OCI-LY3 (cell line): ENCODE data around the gene COL16A1.

Experiments
- H2AFZ ChIP-seq: fragments of 200-600, 300-600 bp; shearing (Covaris generic); 2 replicates; pipeline ENCODE4 v1.6.0; 2014; ENCODE audit warnings: antibody characterized with exemption, low read depth, low read length
- H3K27ac ChIP-seq: fragments of 200-600, 300-600 bp; sonication (generic); 2 replicates; pipeline ENCODE4 v1.5.1; 2014; ENCODE audit warnings: mild to moderate bottlenecking, low read length, moderate library complexity, mixed read lengths
- H3K27me3 ChIP-seq: fragments of 200-600, 300-600 bp; sonication (generic); 2 replicates; pipeline ENCODE4 v1.6.1; 2014; ENCODE audit warnings: low read depth, low read length, mixed read lengths
- H3K36me3 ChIP-seq: fragments of 200-600, 300-600 bp; sonication (generic); replicated peaks from 2 replicates; pipeline ENCODE3; 2014; ENCODE audit warnings: low read depth, low read length, mixed read lengths
- H3K4me1 ChIP-seq: fragments of 300-600, 200-600 bp; sonication (generic); 2 replicates; pipeline ENCODE4 v1.6.1; 2014; ENCODE audit warnings: low read length, mixed read lengths
- H3K4me2 ChIP-seq: fragments of 200-600, 300-600 bp; sonication (generic); 2 replicates; pipeline ENCODE4 v1.6.1; 2014; ENCODE audit warnings: low read length, mixed read lengths
- H3K4me3 ChIP-seq: fragments of 300-600, 200-600 bp; sonication (generic); 2 replicates; pipeline ENCODE4 v1.5.1; 2014; ENCODE audit warnings: antibody characterized with exemption, mild to moderate bottlenecking, low read length, moderate library complexity
- H3K79me2 ChIP-seq: fragments of 300-600, 200-600 bp; shearing (Covaris generic); 2 replicates; pipeline ENCODE4 v1.6.1; 2014; ENCODE audit warnings: mild to moderate bottlenecking, low read length, mixed read lengths
- H3K9ac ChIP-seq: fragments of 300-600, 200-600 bp; shearing (Covaris generic); 2 replicates; pipeline ENCODE4 v1.6.0; 2014; ENCODE audit warnings: mild to moderate bottlenecking, low read length, moderate library complexity
- H3K9me3 ChIP-seq: fragments of 200-600, 300-600 bp; shearing (Covaris generic); 2 replicates; pipeline ENCODE4 v1.6.1; 2014; ENCODE audit warnings: low read length, mixed read lengths; ENCODE audit not compliant: insufficient read depth
- H4K20me1 ChIP-seq: fragments of 200-600, 300-600 bp; sonication (generic); 2 replicates; pipeline ENCODE4 v1.6.1; 2016; ENCODE audit warnings: low read length, mixed read lengths; ENCODE audit not compliant: insufficient read depth
- CTCF ChIP-seq: fragments of 200-600, 300-600 bp; sonication (generic); IDR thresholded peaks from 2 replicates; pipeline ENCODE4 v1.5.1; 2014; ENCODE audit warnings: antibody characterized with exemption, low read length, low read depth
- EZH2phosphoT487 ChIP-seq: fragments of 200-600 bp; shearing (Covaris generic); IDR thresholded peaks from 2 replicates; pipeline ENCODE4 v1.6.1; 2018; ENCODE audit warnings: antibody characterized with exemption, mixed run types, low read depth

COL16A1 gene

GRCh38 chr1:31742462-31743212, 38.8 kb upstream of the COL16A1 start:
- H3K79me2 ChIP-seq, result no peaks in the 10 kb centered on the region
- no peaks in the 10 kb centered on the region for H4K20me1 ChIP-seq
- H3K27me3 ChIP-seq, result no peaks in the 10 kb centered on the region
- H3K4me2 ChIP-seq, result no peak overlapping the region
- peaks cover 19% of the 10 kb centered on the region for H3K4me1 ChIP-seq
- no peaks in the 10 kb centered on the region for H3K9me3 ChIP-seq
- H3K36me3 ChIP-seq, result no peaks in the 10 kb centered on the region
- H2AFZ ChIP-seq, result no peak overlapping the region
- H3K4me3 ChIP-seq, result no peak overlapping the region
- H3K9ac ChIP-seq, result no peak overlapping the region
- TF ChIP-seq EZH2phosphoT487 (no peak), CTCF (no peak)
- no peak overlapping the region for H3K27ac ChIP-seq

DNA sequence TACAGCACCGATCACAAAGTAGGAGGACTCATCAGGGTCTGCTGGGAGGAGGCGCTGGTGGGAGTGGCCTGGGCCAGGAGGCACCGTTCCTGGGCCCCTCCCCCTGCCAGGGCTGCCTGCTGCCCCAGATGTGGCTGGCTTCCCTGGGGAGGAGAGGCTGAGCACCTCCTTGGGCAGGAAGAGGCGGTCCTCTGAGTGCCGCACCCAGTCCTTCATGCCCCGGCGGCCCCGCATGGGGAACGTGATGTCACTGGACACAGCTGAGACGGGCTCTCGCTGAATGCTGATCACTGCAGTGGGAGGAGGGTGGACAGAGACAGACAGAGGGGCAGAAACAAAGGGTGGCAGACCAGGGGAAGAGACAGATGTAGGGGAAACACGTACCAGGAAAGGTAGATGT, 35.5 kb upstream of the COL16A1 start:
- Histone ChIP-seq H3K79me2 (no peaks in the 10 kb centered on the region), H3K4me1 (peaks cover 3% of the 10 kb centered on the region), H3K27me3 (no peaks in the 10 kb centered on the region), H4K20me1 (no peaks in the 10 kb centered on the region), H3K4me3 (no peak overlapping the region), H3K27ac (no peak overlapping the region), H3K36me3 (no peaks in the 10 kb centered on the region), H2AFZ (no peak overlapping the region), H3K9ac (no peak overlapping the region), H3K4me2 (no peak overlapping the region), H3K9me3 (no peaks in the 10 kb centered on the region)
- TF ChIP-seq CTCF (no peak), EZH2phosphoT487 (no peak)

DNA sequence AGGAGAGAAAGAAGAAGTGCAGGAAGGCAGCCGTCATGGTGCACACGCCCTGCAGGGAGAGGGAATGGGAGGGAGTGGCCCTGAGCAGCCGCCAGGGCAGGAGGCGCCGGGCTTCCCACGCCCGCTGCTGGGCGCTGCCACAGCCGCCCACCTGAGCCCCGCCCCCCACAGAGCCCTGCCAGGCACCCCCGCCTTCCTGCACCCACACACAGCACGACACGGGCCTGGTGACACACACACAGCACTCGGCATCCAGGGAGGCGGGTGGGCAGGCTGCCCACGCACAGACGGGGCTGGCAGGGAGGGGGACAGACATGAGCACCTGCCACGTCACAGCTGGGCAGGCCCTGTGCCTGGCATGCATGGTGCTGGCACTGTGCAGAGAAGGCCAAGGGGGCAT, 32.9 kb upstream of the COL16A1 start:
- H4K20me1 ChIP-seq, result no peaks in the 10 kb centered on the region
- no peak overlapping the region for H3K4me3 ChIP-seq
- H3K9me3 ChIP-seq, result no peaks in the 10 kb centered on the region
- no peaks in the 10 kb centered on the region for H3K79me2 ChIP-seq
- H3K4me1 ChIP-seq, result no peaks in the 10 kb centered on the region
- no peak overlapping the region for H2AFZ ChIP-seq
- H3K9ac ChIP-seq, result no peak overlapping the region
- no peak overlapping the region for H3K4me2 ChIP-seq
- TF ChIP-seq EZH2phosphoT487 (no peak), CTCF (no peak)
- H3K27ac ChIP-seq, result no peak overlapping the region
- no peaks in the 10 kb centered on the region for H3K36me3 ChIP-seq
- no peaks in the 10 kb centered on the region for H3K27me3 ChIP-seq

GRCh38 chr1:31735571-31735970, 31.8 kb upstream of the COL16A1 start:
- Histone ChIP-seq H3K4me3 (no peak overlapping the region), H3K36me3 (no peaks in the 10 kb centered on the region), H3K27ac (no peak overlapping the region), H3K27me3 (no peaks in the 10 kb centered on the region), H4K20me1 (no peaks in the 10 kb centered on the region), H3K4me1 (no peaks in the 10 kb centered on the region), H3K79me2 (no peaks in the 10 kb centered on the region), H3K9ac (no peak overlapping the region), H3K9me3 (no peaks in the 10 kb centered on the region), H3K4me2 (no peak overlapping the region), H2AFZ (no peak overlapping the region)
- TF ChIP-seq CTCF (no peak), EZH2phosphoT487 (no peak)
